Activated T-cell treated with anti-CD3 and anti-CD28 coated beads, Interleukin-2, amount 50 U/mL, for 4 hours (primary cell): Measurements from ENCODE around the gene RGS11. TPM values are rescaled to one million over a fixed set of nuclear protein-coding genes. Genes with fewer than 3 reads are reported as not detected.

Experiments used
- ATAC-seq, 2 donors: fragments of 200-7000 bp; cut with Tn5 transposase; one replicate each; pipeline ENCODE4 v1.10.0; 2021
- DNase-seq: peaks from one replicate; pipeline ENCODE4 v3.0.0-alpha.2; 2020
- H3K27me3 Mint-ChIP-seq: one replicate; pipeline ENCODE4 v1.8.0; 2021; ENCODE audit warnings: low read depth, mixed read lengths
- H3K36me3 Mint-ChIP-seq: one replicate; pipeline ENCODE4 v1.8.0; 2022; ENCODE audit warnings: mixed read lengths; ENCODE audit not compliant: insufficient read depth
- H3K4me1 Mint-ChIP-seq: one replicate; pipeline ENCODE4 v1.8.0; 2021; ENCODE audit warnings: low read depth, mixed read lengths
- H3K4me3 Mint-ChIP-seq: one replicate; pipeline ENCODE4 v1.8.0; 2021; ENCODE audit warnings: mild to moderate bottlenecking, moderate library complexity, mixed read lengths
- H3K9me3 Mint-ChIP-seq: one replicate; pipeline ENCODE4 v1.8.0; 2021; ENCODE audit warnings: mixed read lengths
- total RNA-seq, 3 donors: library from RNA; stranded (reverse); gene quantifications; one replicate each; pipeline ENCODE4 v1.2.1, GENCODE V29; 2021

RGS11 gene
- total RNA-seq: under 1 TPM in 1 of 3 donors, not detected in 2; 0.18 TPM

GRCh38 chr16:275786-276232, at the start of gene RGS11:
TSS of gene RGS11 (minus strand) at chr16:275944. CDS start at chr16:275911, 33 bp downstream.
- peaks cover 23% of the 10 kb centered on the region for H3K27me3 Mint-ChIP-seq
- H3K4me3 Mint-ChIP-seq: peak within 1 kb of the TSS; percentile 73
- ATAC-seq (no peak), DNase-seq (no peak)
- H3K9me3 Mint-ChIP-seq: no peaks in the 10 kb centered on the region
- H3K4me1 Mint-ChIP-seq: peaks cover 9% of the 10 kb centered on the region
- H3K36me3 Mint-ChIP-seq: no peaks in the 10 kb centered on the region

GRCh38 chr16:324451-325334, 48.9 kb upstream of the RGS11 start:
- Mint-ChIP-seq H3K4me3 (peak overlapping the region; percentile 70), H3K4me1 (peaks cover 63% of the 10 kb centered on the region), H3K9me3 (no peaks in the 10 kb centered on the region), H3K36me3 (no peaks in the 10 kb centered on the region), H3K27me3 (no peaks in the 10 kb centered on the region)
- peak; percentile 62 to 74 for ATAC-seq
- DNase-seq: peak; percentile 43

- no peak for ATAC-seq
- Mint-ChIP-seq H3K9me3 (no peaks in the 10 kb centered on the region), H3K27me3 (no peaks in the 10 kb centered on the region), H3K4me1 (peaks cover 68% of the 10 kb centered on the region), H3K36me3 (peaks cover under 1% of the 10 kb centered on the region), H3K4me3 (peak overlapping the region; percentile 70)
- DNase-seq: no peak
These were observed 48.4 kb upstream of the RGS11 start for GRCh38 chr16:324201-324450.

GRCh38 chr16:322476-323143, 46.9 kb upstream of the RGS11 start:
- H3K27me3 Mint-ChIP-seq: no peaks in the 10 kb centered on the region
- peaks cover 9% of the 10 kb centered on the region for H3K36me3 Mint-ChIP-seq
- DNase-seq (no peak), ATAC-seq (no peak)
- H3K4me3 Mint-ChIP-seq: no peak overlapping the region
- H3K4me1 Mint-ChIP-seq: peaks cover 73% of the 10 kb centered on the region
- no peaks in the 10 kb centered on the region for H3K9me3 Mint-ChIP-seq

- peaks cover 9% of the 10 kb centered on the region for H3K36me3 Mint-ChIP-seq
- H3K4me1 Mint-ChIP-seq: peaks cover 67% of the 10 kb centered on the region
- no peak overlapping the region for H3K4me3 Mint-ChIP-seq
These were observed 45.8 kb upstream of the RGS11 start for GRCh38 chr16:321532-321931.

GRCh38 chr16:320206-320605, 44.5 kb upstream of the RGS11 start:
- DNase-seq (no peak), ATAC-seq (no peak)
- H3K27me3 Mint-ChIP-seq: no peaks in the 10 kb centered on the region
- H3K36me3 Mint-ChIP-seq: peaks cover 9% of the 10 kb centered on the region
- no peak overlapping the region for H3K4me3 Mint-ChIP-seq
- no peaks in the 10 kb centered on the region for H3K9me3 Mint-ChIP-seq
- H3K4me1 Mint-ChIP-seq: peaks cover 61% of the 10 kb centered on the region

More at GRCh38 chr16:321532-321931, 45.8 kb upstream of the RGS11 start:
- Mint-ChIP-seq H3K27me3 (no peaks in the 10 kb centered on the region), H3K9me3 (no peaks in the 10 kb centered on the region)
- ATAC-seq (no peak), DNase-seq (no peak)

- Mint-ChIP-seq H3K27me3 (no peaks in the 10 kb centered on the region), H3K36me3 (peaks cover 13% of the 10 kb centered on the region), H3K9me3 (no peaks in the 10 kb centered on the region), H3K4me1 (peaks cover 50% of the 10 kb centered on the region), H3K4me3 (no peak overlapping the region)
- DNase-seq (no peak), ATAC-seq (no peak)
These were observed 42.9 kb upstream of the RGS11 start for GRCh38 chr16:318628-319027.

- Mint-ChIP-seq H3K36me3 (peaks cover 13% of the 10 kb centered on the region), H3K4me3 (no peak overlapping the region), H3K4me1 (peaks cover 43% of the 10 kb centered on the region), H3K27me3 (no peaks in the 10 kb centered on the region), H3K9me3 (no peaks in the 10 kb centered on the region)
- ATAC-seq: peak in 1 of 2 donors; percentile 43
- no peak for DNase-seq
These were observed 41.8 kb upstream of the RGS11 start for GRCh38 chr16:317583-317982.

GRCh38 chr16:316741-317464, 41.2 kb upstream of the RGS11 start:
- Mint-ChIP-seq H3K9me3 (no peaks in the 10 kb centered on the region), H3K36me3 (peaks cover 18% of the 10 kb centered on the region), H3K4me3 (no peak overlapping the region), H3K4me1 (peaks cover 41% of the 10 kb centered on the region), H3K27me3 (no peaks in the 10 kb centered on the region)
- ATAC-seq (peak in 1 of 2 donors; percentile 18), DNase-seq (no peak)

GRCh38 chr16:314795-315299, 39.1 kb upstream of the RGS11 start:
- Mint-ChIP-seq H3K4me1 (peaks cover 29% of the 10 kb centered on the region), H3K27me3 (no peaks in the 10 kb centered on the region), H3K4me3 (no peak overlapping the region), H3K9me3 (no peaks in the 10 kb centered on the region), H3K36me3 (peaks cover 19% of the 10 kb centered on the region)
- ATAC-seq (no peak), DNase-seq (no peak)

- Mint-ChIP-seq H3K27me3 (no peaks in the 10 kb centered on the region), H3K4me3 (no peak overlapping the region), H3K4me1 (peaks cover 28% of the 10 kb centered on the region), H3K9me3 (no peaks in the 10 kb centered on the region), H3K36me3 (peaks cover 19% of the 10 kb centered on the region)
- ATAC-seq: no peak
- no peak for DNase-seq
These were observed 38.6 kb upstream of the RGS11 start for GRCh38 chr16:314351-314750.

GRCh38 chr16:311725-312124, 36.0 kb upstream of the RGS11 start:
- H3K4me3 Mint-ChIP-seq: no peak overlapping the region
- H3K27me3 Mint-ChIP-seq: no peaks in the 10 kb centered on the region
- ATAC-seq: no peak
- H3K9me3 Mint-ChIP-seq: no peaks in the 10 kb centered on the region
- H3K4me1 Mint-ChIP-seq: peaks cover 18% of the 10 kb centered on the region
- DNase-seq: no peak
- peaks cover 12% of the 10 kb centered on the region for H3K36me3 Mint-ChIP-seq

GRCh38 chr16:309476-309875, 33.7 kb upstream of the RGS11 start:
- Mint-ChIP-seq H3K4me1 (peaks cover 6% of the 10 kb centered on the region), H3K9me3 (no peaks in the 10 kb centered on the region), H3K4me3 (no peak overlapping the region), H3K36me3 (peaks cover 17% of the 10 kb centered on the region), H3K27me3 (no peaks in the 10 kb centered on the region)
- ATAC-seq: no peak
- no peak for DNase-seq

- H3K36me3 Mint-ChIP-seq: peaks cover 20% of the 10 kb centered on the region
- no peak overlapping the region for H3K4me3 Mint-ChIP-seq
- H3K27me3 Mint-ChIP-seq: no peaks in the 10 kb centered on the region
- no peaks in the 10 kb centered on the region for H3K9me3 Mint-ChIP-seq
- ATAC-seq: no peak
- peaks cover 9% of the 10 kb centered on the region for H3K4me1 Mint-ChIP-seq
- no peak for DNase-seq
These were observed 32.1 kb upstream of the RGS11 start for GRCh38 chr16:307691-308312.
